Esophagus muscularis mucosa (tissue), 4 donors: Measurements from ENCODE around the gene MYL11. TPM values are rescaled to one million over a fixed set of nuclear protein-coding genes. Genes with fewer than 3 reads are reported as not detected.
A peak's percentile ranks its signal among the peaks of the same experiment; 100 is the strongest.

Experiments
- DNase-seq: peaks from one replicate; pipeline ENCODE4 v3.0.0-alpha.2; 2017; ENCODE audit errors: extremely low spot score
- H3K27ac ChIP-seq, 4 donors: fragments of 200-600 bp; sonication (generic); replicated peaks in 1 of 4; 1 replicate in 3 of 4; 2 replicates in 1 of 4; pipeline ENCODE4 v1.5.1; 2016 to 2019; ENCODE audit warnings: mild to moderate bottlenecking in 1 of 4
- H3K27me3 ChIP-seq, 4 donors: fragments of 200-600 bp; sonication (generic); one replicate each; pipeline versions ENCODE4 v1.5.1 to v1.6.0; 2016 to 2019
- H3K36me3 ChIP-seq, 4 donors: fragments of 200-600 bp; sonication (generic); one replicate each; pipeline ENCODE4 v1.5.1; 2016 to 2019
- H3K4me1 ChIP-seq, 4 donors: fragments of 200-600 bp; sonication (generic); one replicate each; pipeline ENCODE4 v1.5.1; 2016 to 2019
- H3K4me3 ChIP-seq, 4 donors: fragments of 200-600 bp; sonication (generic); 1 replicate in 2 of 4; 2 replicates in 2 of 4; pipeline ENCODE4 v1.5.1; 2016 to 2019; ENCODE audit warnings: mild to moderate bottlenecking in 4 of 4, moderate library complexity in 1 of 4
- H3K9me3 ChIP-seq, 4 donors: fragments of 200-600 bp; sonication (generic); 1 replicate in 3 of 4; 2 replicates in 1 of 4; pipeline ENCODE4 v1.5.1; 2016 to 2019
- CTCF ChIP-seq, 3 experiments: fragments of 200-600 bp in 2 of 3; fragments of 450-650 bp in 1 of 3; sonication (generic) in 2 of 3; IDR thresholded peaks; one replicate each; pipeline ENCODE4 v1.5.1; 2017 to 2019; ENCODE audit warnings: antibody characterized with exemption in 3 of 3, mild to moderate bottlenecking in 2 of 3, moderate library complexity in 1 of 3
- EP300 ChIP-seq: sonication (generic); formaldehyde crosslinking; IDR thresholded peaks from one replicate; pipeline ENCODE4 v1.6.1; 2017; ENCODE audit warnings: antibody characterized with exemption
- POLR2A ChIP-seq: fragments of 450-650 bp; IDR thresholded peaks from one replicate; pipeline ENCODE4 v1.6.1; 2017; ENCODE audit warnings: antibody characterized with exemption, moderate library complexity, mild to moderate bottlenecking, low read depth
- POLR2AphosphoS5 ChIP-seq, 2 donors: sonication (generic); formaldehyde crosslinking; IDR thresholded peaks; one replicate each; pipeline ENCODE4 v1.6.1; 2017; ENCODE audit warnings: antibody characterized with exemption in 2 of 2
- WGBS: methylation state at CpG from one replicate; pipeline ENCODE4 v1.1.5; 2018; 5-methylcytosine and 5-hydroxymethylcytosine counted together
- intact Hi-C: fragments of 100-400 bp; cut with DNase I; formaldehyde crosslinking; loops from one replicate; pipeline ENCODE4 v1.15.1; 2023
- total RNA-seq, 4 donors: library from RNA; depleted of rRNA; stranded (reverse); fragments of >200 nt; gene quantifications; one replicate each; pipeline versions ENCODE4 v1.1.0 to v1.2.1, GENCODE V29; 2016

MYL11 gene
- total RNA-seq, 4 donors from 2014 or later = not detected

GRCh38 chr16:30379158-30379783, 4.7 kb downstream of the MYL11 start:
- H3K27me3 ChIP-seq = no peaks in the 10 kb centered on the region
- no peaks in the 10 kb centered on the region for H3K9me3 ChIP-seq
- TF ChIP-seq POLR2AphosphoS5 (IDR thresholded peaks at IDR 0.05) = no peak
- peak in 1 of 3 experiments; percentile 4 for TF ChIP-seq CTCF (IDR thresholded peaks at IDR 0.05)
- no peak for TF ChIP-seq POLR2A
- H3K27ac ChIP-seq = peak overlapping the region; percentile 98 to 100 (median 99)
- DNase-seq = no peak
- intact Hi-C loops = no loop called here
- H3K4me3 ChIP-seq = peak overlapping the region; percentile 68 to 79 (median 71)
- H3K36me3 ChIP-seq = no peaks in the 10 kb centered on the region
- H3K4me1 ChIP-seq = peaks cover 13 to 29% (median 28%) of the 10 kb centered on the region in 4 donors
- WGBS = 39% methylated on average over 18 of the region's 27 CpGs

GRCh38 chr16:30380072-30380802, 5.6 kb downstream of the MYL11 start:
- Histone ChIP-seq H3K4me3 (no peak overlapping the region), H3K36me3 (no peaks in the 10 kb centered on the region), H3K27me3 (no peaks in the 10 kb centered on the region), H3K4me1 (peaks cover 13 to 29% (median 28%) of the 10 kb centered on the region in 4 donors), H3K27ac (no peak overlapping the region), H3K9me3 (no peaks in the 10 kb centered on the region)
- 83% methylated on average over 3 of the region's 4 CpGs for WGBS
- DNase-seq = no peak
- no peak for TF ChIP-seq POLR2A
- TF ChIP-seq CTCF (IDR thresholded peaks at IDR 0.05) = no peak
- no peak for TF ChIP-seq EP300
- intact Hi-C loops = no loop called here

GRCh38 chr16:30380803-30381208, 6.2 kb downstream of the MYL11 start:
- no peak overlapping the region for H3K4me3 ChIP-seq
- intact Hi-C loops = no loop called here
- no peaks in the 10 kb centered on the region for H3K27me3 ChIP-seq
- H3K9me3 ChIP-seq = no peaks in the 10 kb centered on the region
- H3K4me1 ChIP-seq = peaks cover 13 to 29% (median 28%) of the 10 kb centered on the region in 4 donors
- WGBS = 84% methylated on average over 6 of the region's 6 CpGs
- peak overlapping the region in 1 of 4 donors; percentile 8 for H3K27ac ChIP-seq
- H3K36me3 ChIP-seq = no peaks in the 10 kb centered on the region
- TF ChIP-seq EP300 = no peak
- no peak for TF ChIP-seq CTCF (IDR thresholded peaks at IDR 0.05)
- TF ChIP-seq POLR2AphosphoS5 (IDR thresholded peaks at IDR 0.05) = no peak
- TF ChIP-seq POLR2A = no peak
- DNase-seq = no peak

- DNase-seq = no peak
Observed at GRCh38 chr16:30381291-30382041, 6.9 kb downstream of the MYL11 start.

More at GRCh38 chr16:30381291-30382041, 6.9 kb downstream of the MYL11 start:
- Histone ChIP-seq H3K27ac (peak overlapping the region in 1 of 4 donors; percentile 8), H3K4me3 (no peak overlapping the region), H3K9me3 (no peaks in the 10 kb centered on the region), H3K36me3 (no peaks in the 10 kb centered on the region), H3K4me1 (peaks cover 13 to 29% (median 28%) of the 10 kb centered on the region in 4 donors), H3K27me3 (no peaks in the 10 kb centered on the region)
- 84% methylated on average over 13 of the region's 13 CpGs for WGBS
- intact Hi-C loops = no loop called here
- no peak for TF ChIP-seq EP300
- TF ChIP-seq POLR2A = no peak
- TF ChIP-seq POLR2AphosphoS5 (IDR thresholded peaks at IDR 0.05) = no peak
- no peak for TF ChIP-seq CTCF (IDR thresholded peaks at IDR 0.05)
